ENCODE results near the gene TUBB. TPM values are rescaled to one million over a fixed set of nuclear protein-coding genes. Genes with fewer than 3 reads are reported as not detected.
A peak's percentile ranks its signal among the peaks of the same experiment; 100 is the strongest.

Gene TUBB
- total and polyA plus RNA-seq, 9 of the 15 experiments (the other 6 are each of a cell fraction or from before 2014, with no cell fraction given), result 971 to 2,870 (median 1,478) TPM

DNA sequence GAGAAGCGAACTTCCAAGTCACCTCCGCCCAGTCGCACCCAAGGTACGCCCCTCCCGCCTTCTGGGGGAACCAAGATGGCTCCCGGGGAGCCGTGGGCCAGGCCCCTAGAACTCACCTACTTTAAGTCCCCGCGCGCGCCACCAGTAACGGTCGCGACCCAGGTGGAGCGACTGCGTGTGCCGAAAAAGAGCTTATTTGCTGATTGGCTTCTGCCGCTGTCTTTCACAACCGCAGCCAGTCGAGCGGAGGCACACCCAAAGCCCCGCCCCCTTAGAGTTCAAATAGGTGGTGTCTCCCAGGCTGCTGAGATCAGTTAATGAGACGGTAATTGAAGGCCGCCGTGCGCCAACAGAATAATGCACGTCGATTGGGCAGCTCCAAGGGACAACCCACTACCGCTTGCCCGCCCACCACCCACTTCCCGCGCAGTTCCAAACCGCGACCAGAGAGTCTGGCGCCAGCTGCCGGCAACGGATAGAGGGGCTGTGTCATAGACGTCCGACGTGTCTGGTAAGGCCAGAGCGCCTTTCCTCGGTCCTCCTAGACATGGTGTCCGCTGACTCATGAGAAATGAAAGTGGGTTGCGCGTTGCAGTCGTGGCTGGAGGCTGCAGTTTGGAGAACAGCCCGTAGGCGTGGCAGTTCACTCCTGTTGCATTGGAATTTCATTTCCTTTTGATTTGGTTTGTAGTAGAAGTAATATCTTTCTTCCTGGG lies 2.9 kb upstream of the TUBB start, which contains the start of gene MDC1 (continued):
- TF ChIP-seq ZNF586 (CRISPR knock-in tag; conservative IDR thresholded peaks at IDR 0.05) (no peak), BDP1 (IDR thresholded peaks at IDR 0.05; ENCODE audit: insufficient read depth, insufficient read length) (no peak), ZNF57 (CRISPR knock-in tag; IDR thresholded peaks at IDR 0.05) (no peak), TAL1 (IDR thresholded peaks at IDR 0.05) (peak; percentile 33; the same call in 1 of the 2 replicates), CREM (IDR thresholded peaks at IDR 0.05; ENCODE audit: low read depth) (peak; percentile 96), KDM4B (IDR thresholded peaks at IDR 0.05; ENCODE audit: borderline replicate concordance in 2 of 2, low read depth in 1 of 2) (peak in 1 of 2 experiments; percentile 69; a peak in 2 of 4 replicates), SMAD2 (IDR thresholded peaks at IDR 0.05; ENCODE audit: low read depth, low read length) (no peak), EHMT2 (IDR thresholded peaks at IDR 0.05) (no peak), HDAC6 (IDR thresholded peaks at IDR 0.05; ENCODE audit: low read depth, low read length) (no peak), FIP1L1 (IDR thresholded peaks at IDR 0.05; ENCODE audit: low read depth, low read length, poor library complexity, severe bottlenecking) (no peak), EZH2 (IDR thresholded peaks at IDR 0.05; ENCODE audit: borderline replicate concordance, low read depth, low read length) (no peak), SNIP1 (IDR thresholded peaks at IDR 0.05; ENCODE audit: low read depth) (peak; percentile 99), ZFP36 (IDR thresholded peaks at IDR 0.05; ENCODE audit: low read depth, low read length, partially characterized antibody) (peak; percentile 45), GATAD2A (IDR thresholded peaks at IDR 0.05) (peak; percentile 58; the same call in 1 of the 2 replicates), ZNF174 (CRISPR knock-in tag; IDR thresholded peaks at IDR 0.05) (no peak), SMARCC2 (IDR thresholded peaks at IDR 0.05; ENCODE audit: low read depth) (no peak), POLR2A (conservative IDR thresholded peaks at IDR 0.05) (peak; percentile 91)
- TF ChIP-seq, protein P1, sequence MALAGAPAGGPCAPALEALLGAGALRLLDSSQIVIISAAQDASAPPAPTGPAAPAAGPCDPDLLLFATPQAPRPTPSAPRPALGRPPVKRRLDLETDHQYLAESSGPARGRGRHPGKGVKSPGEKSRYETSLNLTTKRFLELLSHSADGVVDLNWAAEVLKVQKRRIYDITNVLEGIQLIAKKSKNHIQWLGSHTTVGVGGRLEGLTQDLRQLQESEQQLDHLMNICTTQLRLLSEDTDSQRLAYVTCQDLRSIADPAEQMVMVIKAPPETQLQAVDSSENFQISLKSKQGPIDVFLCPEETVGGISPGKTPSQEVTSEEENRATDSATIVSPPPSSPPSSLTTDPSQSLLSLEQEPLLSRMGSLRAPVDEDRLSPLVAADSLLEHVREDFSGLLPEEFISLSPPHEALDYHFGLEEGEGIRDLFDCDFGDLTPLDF (CRISPR knock-in tag; IDR thresholded peaks at IDR 0.05), result peak; percentile 100
- TF ChIP-seq, protein P2, sequence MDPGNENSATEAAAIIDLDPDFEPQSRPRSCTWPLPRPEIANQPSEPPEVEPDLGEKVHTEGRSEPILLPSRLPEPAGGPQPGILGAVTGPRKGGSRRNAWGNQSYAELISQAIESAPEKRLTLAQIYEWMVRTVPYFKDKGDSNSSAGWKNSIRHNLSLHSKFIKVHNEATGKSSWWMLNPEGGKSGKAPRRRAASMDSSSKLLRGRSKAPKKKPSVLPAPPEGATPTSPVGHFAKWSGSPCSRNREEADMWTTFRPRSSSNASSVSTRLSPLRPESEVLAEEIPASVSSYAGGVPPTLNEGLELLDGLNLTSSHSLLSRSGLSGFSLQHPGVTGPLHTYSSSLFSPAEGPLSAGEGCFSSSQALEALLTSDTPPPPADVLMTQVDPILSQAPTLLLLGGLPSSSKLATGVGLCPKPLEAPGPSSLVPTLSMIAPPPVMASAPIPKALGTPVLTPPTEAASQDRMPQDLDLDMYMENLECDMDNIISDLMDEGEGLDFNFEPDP (CRISPR knock-in tag; IDR thresholded peaks at IDR 0.05), result no peak
- TF ChIP-seq, protein P3, sequence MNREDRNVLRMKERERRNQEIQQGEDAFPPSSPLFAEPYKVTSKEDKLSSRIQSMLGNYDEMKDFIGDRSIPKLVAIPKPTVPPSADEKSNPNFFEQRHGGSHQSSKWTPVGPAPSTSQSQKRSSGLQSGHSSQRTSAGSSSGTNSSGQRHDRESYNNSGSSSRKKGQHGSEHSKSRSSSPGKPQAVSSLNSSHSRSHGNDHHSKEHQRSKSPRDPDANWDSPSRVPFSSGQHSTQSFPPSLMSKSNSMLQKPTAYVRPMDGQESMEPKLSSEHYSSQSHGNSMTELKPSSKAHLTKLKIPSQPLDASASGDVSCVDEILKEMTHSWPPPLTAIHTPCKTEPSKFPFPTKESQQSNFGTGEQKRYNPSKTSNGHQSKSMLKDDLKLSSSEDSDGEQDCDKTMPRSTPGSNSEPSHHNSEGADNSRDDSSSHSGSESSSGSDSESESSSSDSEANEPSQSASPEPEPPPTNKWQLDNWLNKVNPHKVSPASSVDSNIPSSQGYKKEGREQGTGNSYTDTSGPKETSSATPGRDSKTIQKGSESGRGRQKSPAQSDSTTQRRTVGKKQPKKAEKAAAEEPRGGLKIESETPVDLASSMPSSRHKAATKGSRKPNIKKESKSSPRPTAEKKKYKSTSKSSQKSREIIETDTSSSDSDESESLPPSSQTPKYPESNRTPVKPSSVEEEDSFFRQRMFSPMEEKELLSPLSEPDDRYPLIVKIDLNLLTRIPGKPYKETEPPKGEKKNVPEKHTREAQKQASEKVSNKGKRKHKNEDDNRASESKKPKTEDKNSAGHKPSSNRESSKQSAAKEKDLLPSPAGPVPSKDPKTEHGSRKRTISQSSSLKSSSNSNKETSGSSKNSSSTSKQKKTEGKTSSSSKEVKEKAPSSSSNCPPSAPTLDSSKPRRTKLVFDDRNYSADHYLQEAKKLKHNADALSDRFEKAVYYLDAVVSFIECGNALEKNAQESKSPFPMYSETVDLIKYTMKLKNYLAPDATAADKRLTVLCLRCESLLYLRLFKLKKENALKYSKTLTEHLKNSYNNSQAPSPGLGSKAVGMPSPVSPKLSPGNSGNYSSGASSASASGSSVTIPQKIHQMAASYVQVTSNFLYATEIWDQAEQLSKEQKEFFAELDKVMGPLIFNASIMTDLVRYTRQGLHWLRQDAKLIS (CRISPR knock-in tag; IDR thresholded peaks at IDR 0.05), result peak; percentile 97; the same call in 1 of the 2 replicates
- TF ChIP-seq, protein P4, sequence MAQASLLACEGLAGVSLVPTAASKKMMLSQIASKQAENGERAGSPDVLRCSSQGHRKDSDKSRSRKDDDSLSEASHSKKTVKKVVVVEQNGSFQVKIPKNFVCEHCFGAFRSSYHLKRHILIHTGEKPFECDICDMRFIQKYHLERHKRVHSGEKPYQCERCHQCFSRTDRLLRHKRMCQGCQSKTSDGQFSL (CRISPR knock-in tag; IDR thresholded peaks at IDR 0.05), result 0 out of 2 replicates have a peak, but pooled peaks have one; percentile 17
- TF ChIP-seq, protein P4 (tag; IDR thresholded peaks at IDR 0.05), result no peak

Data from K562 (cell line).